ENCODE data around the gene GINS1.

GINS1 gene

GRCh38 chr20:25477014-25477882, 69.8 kb downstream of the GINS1 start:
- DNase-seq (ENCODE audit: low read depth): no peak

- DNase-seq (ENCODE audit: low read depth): no peak
Observed at GRCh38 chr20:25478889-25479568, 71.6 kb downstream of the GINS1 start.

- DNase-seq (ENCODE audit: low read depth): no peak
Observed at GRCh38 chr20:25479638-25480037, 72.2 kb downstream of the GINS1 start.

- DNase-seq (ENCODE audit: low read depth): no peak
Observed at GRCh38 chr20:25480156-25480555, 72.7 kb downstream of the GINS1 start.

- no peak for DNase-seq (ENCODE audit: low read depth)
Observed at GRCh38 chr20:25480797-25481196, 73.3 kb downstream of the GINS1 start.

- no peak for DNase-seq (ENCODE audit: low read depth)
Observed at GRCh38 chr20:25481235-25481917, 73.9 kb downstream of the GINS1 start.

- no peak for DNase-seq (ENCODE audit: low read depth)
Observed at GRCh38 chr20:25481918-25482253, 74.4 kb downstream of the GINS1 start.

GRCh38 chr20:25483431-25484132, 76.1 kb downstream of the GINS1 start:
- DNase-seq (ENCODE audit: low read depth): no peak

- no peak for DNase-seq (ENCODE audit: low read depth)
Observed at GRCh38 chr20:25484224-25484846, 76.9 kb downstream of the GINS1 start.

GRCh38 chr20:25484911-25485511, 77.5 kb downstream of the GINS1 start:
- no peak for DNase-seq (ENCODE audit: low read depth)

- DNase-seq (ENCODE audit: low read depth): no peak
Observed at GRCh38 chr20:25485872-25486271, 78.4 kb downstream of the GINS1 start.

- DNase-seq (ENCODE audit: low read depth): no peak
Observed at GRCh38 chr20:25486377-25486776, 78.9 kb downstream of the GINS1 start.

GRCh38 chr20:25487306-25487705, 79.8 kb downstream of the GINS1 start:
- no peak for DNase-seq (ENCODE audit: low read depth)

- no peak for DNase-seq (ENCODE audit: low read depth)
Observed at GRCh38 chr20:25487975-25488374, 80.5 kb downstream of the GINS1 start.

- no peak for DNase-seq (ENCODE audit: low read depth)
Observed at GRCh38 chr20:25489221-25489871, 81.9 kb downstream of the GINS1 start.

- no peak for DNase-seq (ENCODE audit: low read depth)
Observed at GRCh38 chr20:25490656-25491445, 83.4 kb downstream of the GINS1 start.

- no peak for DNase-seq (ENCODE audit: low read depth)
Observed at GRCh38 chr20:25491446-25492038, 84.1 kb downstream of the GINS1 start.

GRCh38 chr20:25493137-25493536, 85.7 kb downstream of the GINS1 start:
- no peak for DNase-seq (ENCODE audit: low read depth)

GRCh38 chr20:25493748-25494505, 86.5 kb downstream of the GINS1 start:
- no peak for DNase-seq (ENCODE audit: low read depth)
